ENCODE data around the gene KRTAP10-8. TPM values are rescaled to one million over a fixed set of nuclear protein-coding genes. Genes with fewer than 3 reads are reported as not detected.
"Not testable (repeated sequence)": the region's sequence is repeated elsewhere in the genome, so short reads cannot be mapped to it uniquely, and the experiment has no call there.

KRTAP10-8 gene
- total RNA-seq, 1 experiment from 2014 or later: not detected

DNA sequence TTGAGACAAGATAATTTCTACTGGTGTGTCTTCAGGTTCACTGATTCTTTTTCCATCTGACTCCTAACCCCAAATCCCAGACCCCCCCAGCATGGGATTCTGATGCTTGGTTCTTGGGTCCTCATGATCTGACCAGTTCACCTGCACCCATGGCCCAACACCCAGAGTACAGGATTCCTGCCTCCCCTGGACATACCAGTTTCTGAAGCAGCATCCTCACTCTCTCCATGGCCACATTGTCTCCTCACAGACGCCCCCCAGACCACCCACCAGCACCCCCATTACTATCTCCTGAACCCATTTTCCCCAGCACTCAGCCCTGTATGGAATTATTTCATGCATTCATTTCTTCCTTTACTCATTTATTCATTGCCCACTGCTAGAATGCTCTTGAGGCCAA is 45.0 kb downstream of the KRTAP10-8 start:
- CTCF ChIA-PET: no interaction called here

DNA sequence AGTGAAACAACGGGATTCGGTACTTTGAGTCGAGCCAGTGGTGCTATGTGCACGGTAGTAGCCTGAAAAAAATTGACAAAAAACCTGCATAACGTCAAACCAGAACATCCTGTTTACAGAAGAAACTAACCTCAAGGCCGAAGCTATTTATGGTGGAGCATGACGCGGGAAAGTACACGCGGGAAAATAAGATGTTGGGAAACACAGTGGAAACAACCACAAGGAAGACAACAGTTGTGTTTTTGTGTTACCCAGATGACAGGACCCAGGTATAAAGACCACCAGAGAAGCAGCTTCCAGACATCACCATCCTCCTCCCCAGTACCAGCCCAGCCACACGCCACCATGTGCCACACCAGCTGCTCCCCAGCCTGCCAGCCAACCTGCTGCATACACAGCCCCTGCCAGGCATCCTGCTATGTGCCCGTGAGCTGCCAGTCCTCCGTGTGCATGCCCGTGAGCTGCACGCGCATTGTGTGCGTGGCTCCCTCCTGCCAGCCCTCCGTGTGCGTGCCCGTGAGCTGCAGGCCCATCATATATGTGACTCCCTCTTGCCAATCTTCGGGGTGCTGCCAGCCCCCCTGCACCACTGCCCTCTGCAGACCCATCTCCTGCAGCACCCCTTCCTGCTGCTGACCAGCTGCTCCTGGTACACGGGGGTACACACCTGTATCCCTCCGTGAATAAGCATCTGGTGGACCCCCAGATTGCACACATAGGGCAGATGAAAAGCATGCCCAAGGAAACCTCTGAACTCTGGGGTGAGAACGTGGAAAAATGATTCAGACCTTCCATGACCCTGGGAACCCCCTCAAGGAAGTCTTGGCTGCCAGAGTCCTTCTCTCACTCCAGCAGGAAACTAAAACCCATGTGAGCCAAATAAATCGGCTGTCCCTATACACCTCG is 46.0 kb downstream of the KRTAP10-8 start, which contains the start of gene KRTAP12-3:
Gene KRTAP12-3 (plus strand): TSS at position 298 of the 906 bp plus-strand sequence. CDS start 48 bp downstream, at position 346.
- Mint-ChIP-seq H3K27ac (ENCODE audit: unreplicated experiment) (no peak within 1 kb of the TSS), H3K4me1 (ENCODE audit: low read depth, unreplicated experiment) (no peaks in the 10 kb centered on the region), H3K36me3 (ENCODE audit: insufficient read depth, unreplicated experiment) (peaks cover 3% of the 10 kb centered on the region), H3K27me3 (ENCODE audit: unreplicated experiment) (peaks cover 89% of the 10 kb centered on the region), H3K9me3 (ENCODE audit: low read depth, unreplicated experiment) (peaks cover 2% of the 10 kb centered on the region), H3K4me3 (ENCODE audit: low read depth, unreplicated experiment) (no peak within 1 kb of the TSS)
- no peak for TF ChIP-seq CTCF (IDR thresholded peaks at IDR 0.05; ENCODE audit: unreplicated experiment)
- no peak for DNase-seq
- intact Hi-C loops (cut with micrococcal nuclease; ENCODE audit: unreplicated experiment): no loop called here
- BruUV-seq (replicated peaks): no TSS peak
- CTCF ChIA-PET: no interaction called here

More for the DNA sequence above, 45.0 kb downstream of the KRTAP10-8 start:
- Mint-ChIP-seq H3K4me1 (ENCODE audit: low read depth, unreplicated experiment) (no peaks in the 10 kb centered on the region), H3K9me3 (ENCODE audit: low read depth, unreplicated experiment) (peaks cover 2% of the 10 kb centered on the region), H3K27ac (ENCODE audit: unreplicated experiment) (no peak overlapping the region), H3K4me3 (ENCODE audit: low read depth, unreplicated experiment) (no peak overlapping the region), H3K36me3 (ENCODE audit: insufficient read depth, unreplicated experiment) (peaks cover 3% of the 10 kb centered on the region), H3K27me3 (ENCODE audit: unreplicated experiment) (peaks cover 85% of the 10 kb centered on the region)
- DNase-seq: no peak
- intact Hi-C loops (cut with micrococcal nuclease; ENCODE audit: unreplicated experiment): no loop called here
- no TSS peak for BruUV-seq (replicated peaks)
- no peak for TF ChIP-seq CTCF (IDR thresholded peaks at IDR 0.05; ENCODE audit: unreplicated experiment)

DNA sequence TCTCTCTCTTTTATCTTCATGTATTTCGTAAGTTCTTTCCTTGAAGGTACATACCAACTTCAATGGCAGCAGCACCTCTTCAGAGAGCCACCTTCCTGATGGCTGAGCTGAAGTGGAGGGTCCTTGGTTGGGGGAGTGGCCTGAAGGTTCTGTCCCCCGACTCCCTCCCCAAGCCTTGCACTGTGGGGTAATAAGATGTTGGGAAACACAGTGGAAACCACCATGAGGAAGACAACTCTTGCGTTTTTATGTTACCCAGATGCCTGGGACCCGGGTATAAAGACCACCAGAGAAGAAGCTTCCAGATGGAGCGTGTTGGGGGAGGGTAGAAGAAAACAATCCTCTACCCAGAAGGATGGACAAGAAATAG is 46.6 kb downstream of the KRTAP10-8 start:
- H3K36me3 Mint-ChIP-seq (ENCODE audit: insufficient read depth, unreplicated experiment): peaks cover 3% of the 10 kb centered on the region
- BruUV-seq (replicated peaks): no TSS peak
- CTCF ChIA-PET: no interaction called here
- no peaks in the 10 kb centered on the region for H3K4me1 Mint-ChIP-seq (ENCODE audit: low read depth, unreplicated experiment)
- H3K4me3 Mint-ChIP-seq (ENCODE audit: low read depth, unreplicated experiment): no peak overlapping the region
- H3K27ac Mint-ChIP-seq (ENCODE audit: unreplicated experiment): no peak overlapping the region
- H3K27me3 Mint-ChIP-seq (ENCODE audit: unreplicated experiment): peaks cover 84% of the 10 kb centered on the region
- no peak for DNase-seq
- peaks cover 2% of the 10 kb centered on the region for H3K9me3 Mint-ChIP-seq (ENCODE audit: low read depth, unreplicated experiment)
- intact Hi-C loops (cut with micrococcal nuclease; ENCODE audit: unreplicated experiment): no loop called here
- no peak for TF ChIP-seq CTCF (IDR thresholded peaks at IDR 0.05; ENCODE audit: unreplicated experiment)

GRCh38 chr21:44658913-44659595 is 47.2 kb downstream of the KRTAP10-8 start:
- Mint-ChIP-seq H3K9me3 (ENCODE audit: low read depth, unreplicated experiment) (peaks cover 2% of the 10 kb centered on the region), H3K36me3 (ENCODE audit: insufficient read depth, unreplicated experiment) (no peaks in the 10 kb centered on the region), H3K4me3 (ENCODE audit: low read depth, unreplicated experiment) (no peak overlapping the region), H3K27me3 (ENCODE audit: unreplicated experiment) (peaks cover 79% of the 10 kb centered on the region), H3K4me1 (ENCODE audit: low read depth, unreplicated experiment) (no peaks in the 10 kb centered on the region), H3K27ac (ENCODE audit: unreplicated experiment) (no peak overlapping the region)
- CTCF ChIA-PET: no interaction called here
- no TSS peak for BruUV-seq (replicated peaks)
- intact Hi-C loops (cut with micrococcal nuclease; ENCODE audit: unreplicated experiment): no loop called here
- TF ChIP-seq CTCF (IDR thresholded peaks at IDR 0.05; ENCODE audit: unreplicated experiment): no peak
- DNase-seq: no peak

GRCh38 chr21:44661567-44661966 is 49.7 kb downstream of the KRTAP10-8 start:
- CTCF ChIA-PET; intact Hi-C loops (cut with micrococcal nuclease; ENCODE audit: unreplicated experiment); DNase-seq; H3K4me3 Mint-ChIP-seq (ENCODE audit: low read depth, unreplicated experiment); H3K36me3 Mint-ChIP-seq (ENCODE audit: insufficient read depth, unreplicated experiment); H3K27ac Mint-ChIP-seq (ENCODE audit: unreplicated experiment); H3K9me3 Mint-ChIP-seq (ENCODE audit: low read depth, unreplicated experiment); H3K4me1 Mint-ChIP-seq (ENCODE audit: low read depth, unreplicated experiment); BruUV-seq (replicated peaks): not testable (repeated sequence)
- peaks cover 60% of the 10 kb centered on the region for H3K27me3 Mint-ChIP-seq (ENCODE audit: unreplicated experiment)

Measured in Calu3 (cell line).